Inferior parietal cortex (tissue), 1 donor: ENCODE measurements around the gene FCRL5.
"Not testable (repeated sequence)": the region's sequence is repeated elsewhere in the genome, so short reads cannot be mapped to it uniquely, and the experiment has no call there.

ENCODE experiments used
- DNase-seq: peaks from one replicate; pipeline ENCODE4 v3.0.0-alpha.2; 2016; ENCODE audit errors: extremely low spot score

Gene FCRL5

DNA sequence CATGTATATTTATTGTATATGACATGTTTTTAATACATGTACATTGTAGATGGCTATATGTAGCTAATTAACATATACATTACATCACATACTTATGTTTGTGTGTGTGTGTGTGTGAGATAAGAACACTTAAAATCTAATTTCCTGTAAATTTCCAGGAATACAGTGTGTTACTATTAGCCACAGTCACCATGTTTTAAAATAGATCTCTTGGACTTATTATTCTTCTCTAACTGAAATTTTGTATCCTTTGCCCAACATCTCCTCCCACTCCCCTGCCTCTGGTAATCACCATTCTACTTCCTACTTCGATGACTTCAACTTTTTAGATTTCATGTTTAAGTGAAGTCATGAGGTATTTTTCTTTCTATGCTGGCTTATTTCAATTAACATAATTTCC is 64.8 kb downstream of the FCRL5 start:
- DNase-seq, result no peak

- DNase-seq, result no peak
These were observed 65.2 kb downstream of the FCRL5 start for GRCh38 chr1:157487096-157487495.

DNA sequence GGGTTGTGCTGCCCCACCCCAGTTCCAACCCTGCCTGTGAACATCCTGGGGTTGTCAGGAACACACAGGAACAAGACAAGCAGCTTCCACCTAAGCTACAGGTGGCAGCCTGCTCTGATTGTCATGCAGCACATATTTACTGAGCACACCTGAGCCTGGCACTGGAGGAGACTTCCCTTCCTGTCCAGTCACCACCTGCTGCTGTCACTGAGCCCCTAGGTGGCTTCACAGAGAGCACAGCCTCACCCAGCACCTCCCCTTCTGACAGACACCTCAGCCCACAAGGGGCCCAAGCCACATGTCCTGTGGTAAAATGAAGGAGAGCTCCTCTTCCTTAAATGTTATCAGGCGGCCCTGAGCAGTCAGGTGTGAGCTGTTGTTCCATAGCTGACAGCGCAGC is 65.9 kb downstream of the FCRL5 start:
- not testable (repeated sequence) for DNase-seq

DNA sequence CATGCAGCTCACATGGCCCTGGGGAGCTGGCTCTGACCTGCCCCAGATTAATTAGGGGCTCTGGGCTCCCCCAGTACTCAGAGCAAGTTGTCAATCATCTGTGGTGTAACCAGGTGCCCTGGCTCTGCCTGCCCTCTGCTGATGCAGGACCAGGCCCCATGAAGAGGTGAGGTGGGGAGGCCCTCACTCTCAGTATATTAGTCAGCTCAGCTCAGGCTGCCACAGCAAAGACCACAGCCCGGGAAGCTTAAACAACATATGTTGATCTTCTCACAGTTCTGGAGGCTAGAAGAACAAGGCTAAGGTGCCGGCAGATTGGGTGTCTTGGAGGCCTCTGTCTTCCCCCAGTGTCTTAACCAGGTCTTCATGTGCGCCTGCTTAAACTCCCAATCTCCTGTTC is 66.5 kb downstream of the FCRL5 start:
- DNase-seq, result no peak

GRCh38 chr1:157484573-157484972 is 67.7 kb downstream of the FCRL5 start:
- DNase-seq, result no peak

DNA sequence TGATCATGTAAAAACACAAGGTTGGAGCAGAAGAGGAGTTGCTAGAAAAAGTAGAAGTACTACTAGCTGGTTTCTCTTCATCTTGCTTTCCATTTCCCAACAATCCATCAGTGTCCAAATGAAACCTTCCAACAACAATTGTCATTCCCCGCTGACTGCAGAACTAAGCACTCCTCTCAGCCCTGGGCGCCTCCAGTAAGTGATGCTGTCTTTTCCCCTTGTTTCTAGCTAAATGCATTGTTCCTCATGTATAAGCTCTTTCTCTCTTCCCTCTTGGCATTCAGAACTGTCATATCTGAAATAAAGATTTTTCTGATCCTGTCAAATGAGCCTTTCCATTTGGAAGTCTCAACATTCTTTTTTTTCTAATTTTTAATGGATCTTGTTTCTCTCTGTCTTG is 68.7 kb downstream of the FCRL5 start:
- DNase-seq, result no peak

GRCh38 chr1:157482717-157483116 is 69.6 kb downstream of the FCRL5 start:
- no peak for DNase-seq

GRCh38 chr1:157482174-157482573 is 70.1 kb downstream of the FCRL5 start:
- DNase-seq, result no peak

GRCh38 chr1:157478030-157478429 is 74.3 kb downstream of the FCRL5 start:
- no peak for DNase-seq

- DNase-seq, result no peak
These were observed 74.9 kb downstream of the FCRL5 start for GRCh38 chr1:157477419-157477818.

GRCh38 chr1:157472959-157473358 is 79.4 kb downstream of the FCRL5 start:
- DNase-seq, result no peak

DNA sequence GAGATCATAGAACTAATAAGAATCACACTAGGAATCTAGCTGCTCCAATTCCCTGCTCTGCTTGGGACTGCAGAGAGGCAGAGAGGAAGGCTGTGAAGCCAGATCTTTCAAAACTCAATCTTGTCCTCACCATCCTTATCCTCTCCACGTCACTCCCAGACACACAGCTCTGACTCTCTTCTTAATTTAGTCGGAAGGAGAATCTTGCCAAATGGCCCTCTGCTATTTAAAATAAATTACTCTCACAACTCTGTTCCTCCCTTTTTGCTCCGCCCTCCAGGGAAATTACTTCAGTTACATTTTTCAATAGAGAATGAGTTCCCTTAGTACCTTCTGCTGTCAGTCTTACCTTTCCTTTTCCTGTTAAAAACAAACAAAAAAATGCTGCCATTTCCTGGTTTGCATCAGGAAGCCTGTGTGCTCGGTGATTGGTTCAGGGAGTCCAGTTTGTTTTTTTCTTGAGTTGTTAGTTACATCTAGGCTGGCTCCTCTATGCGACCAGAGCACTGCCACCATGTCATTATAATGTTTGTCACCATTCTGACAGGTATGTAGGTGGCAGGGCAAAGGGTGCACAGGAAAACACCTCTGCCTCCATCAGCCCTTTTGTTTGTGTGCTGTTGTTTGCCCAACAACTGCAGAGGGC is 80.1 kb downstream of the FCRL5 start:
- DNase-seq, result no peak

DNA sequence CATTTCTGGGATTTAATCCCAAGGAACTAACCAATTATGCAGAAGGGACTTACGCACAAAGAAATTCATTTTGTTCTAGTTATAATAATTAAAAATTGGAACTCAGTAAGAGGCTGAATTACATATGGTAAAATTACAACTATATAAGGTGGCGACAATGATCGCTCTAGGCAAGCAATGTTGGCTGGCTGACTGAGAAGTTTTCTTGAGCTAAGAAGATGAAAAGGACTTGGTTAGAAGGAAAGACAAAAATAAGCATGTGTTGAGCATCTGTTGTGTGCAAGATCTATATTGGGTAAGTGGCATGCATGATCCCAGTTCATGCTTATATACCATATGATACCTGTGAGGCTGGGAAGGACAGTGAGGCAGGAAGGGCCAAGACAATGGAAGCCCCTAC is 80.8 kb downstream of the FCRL5 start:
- no peak for DNase-seq

- no peak for DNase-seq
These were observed 82.3 kb downstream of the FCRL5 start for GRCh38 chr1:157469752-157470675.

- no peak for DNase-seq
These were observed 83.0 kb downstream of the FCRL5 start for GRCh38 chr1:157469300-157469699.

DNA sequence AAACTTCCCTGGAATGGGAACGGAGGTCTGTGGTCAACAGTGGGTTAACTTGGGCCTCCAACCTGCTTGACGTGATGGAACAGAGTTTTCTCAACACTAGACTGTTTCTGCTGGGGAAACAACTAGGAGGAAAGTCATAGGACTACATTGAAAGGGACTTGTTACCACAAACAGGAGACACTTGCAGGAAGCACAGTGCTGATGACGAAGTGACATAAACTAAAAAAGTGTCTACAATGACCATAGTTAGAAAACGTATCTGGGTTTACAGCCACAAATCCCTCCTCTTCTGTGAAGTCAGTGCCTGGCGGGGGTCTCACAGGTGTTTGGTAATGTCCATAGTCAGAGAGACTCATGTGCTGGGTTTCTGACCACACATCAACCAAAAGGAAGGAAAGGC is 86.3 kb downstream of the FCRL5 start:
- DNase-seq, result no peak
